ENCODE results near the gene IGFBP5. TPM values are rescaled to one million over a fixed set of nuclear protein-coding genes. Genes with fewer than 3 reads are reported as not detected.

The IGFBP5 gene
- total RNA-seq, 1 experiment from 2014 or later, result 0.20 TPM

GRCh38 chr2:216715402-216715974 lies 20.1 kb upstream of the IGFBP5 start:
- Mint-ChIP-seq H3K4me1 (ENCODE audit: low read depth, unreplicated experiment) (no peaks in the 10 kb centered on the region), H3K9me3 (ENCODE audit: unreplicated experiment) (peaks cover 6% of the 10 kb centered on the region), H3K36me3 (ENCODE audit: insufficient read depth, unreplicated experiment) (no peaks in the 10 kb centered on the region), H3K4me3 (ENCODE audit: unreplicated experiment) (no peak overlapping the region), H3K27ac (ENCODE audit: unreplicated experiment) (no peak overlapping the region), H3K27me3 (ENCODE audit: insufficient read depth, unreplicated experiment) (peaks cover 19% of the 10 kb centered on the region)
- no TSS peak for BruUV-seq (replicated peaks)
- H3K4me1 ChIP-seq, result no peaks in the 10 kb centered on the region
- TF ChIP-seq, protein P1, sequence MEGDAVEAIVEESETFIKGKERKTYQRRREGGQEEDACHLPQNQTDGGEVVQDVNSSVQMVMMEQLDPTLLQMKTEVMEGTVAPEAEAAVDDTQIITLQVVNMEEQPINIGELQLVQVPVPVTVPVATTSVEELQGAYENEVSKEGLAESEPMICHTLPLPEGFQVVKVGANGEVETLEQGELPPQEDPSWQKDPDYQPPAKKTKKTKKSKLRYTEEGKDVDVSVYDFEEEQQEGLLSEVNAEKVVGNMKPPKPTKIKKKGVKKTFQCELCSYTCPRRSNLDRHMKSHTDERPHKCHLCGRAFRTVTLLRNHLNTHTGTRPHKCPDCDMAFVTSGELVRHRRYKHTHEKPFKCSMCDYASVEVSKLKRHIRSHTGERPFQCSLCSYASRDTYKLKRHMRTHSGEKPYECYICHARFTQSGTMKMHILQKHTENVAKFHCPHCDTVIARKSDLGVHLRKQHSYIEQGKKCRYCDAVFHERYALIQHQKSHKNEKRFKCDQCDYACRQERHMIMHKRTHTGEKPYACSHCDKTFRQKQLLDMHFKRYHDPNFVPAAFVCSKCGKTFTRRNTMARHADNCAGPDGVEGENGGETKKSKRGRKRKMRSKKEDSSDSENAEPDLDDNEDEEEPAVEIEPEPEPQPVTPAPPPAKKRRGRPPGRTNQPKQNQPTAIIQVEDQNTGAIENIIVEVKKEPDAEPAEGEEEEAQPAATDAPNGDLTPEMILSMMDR (IDR thresholded peaks at IDR 0.05; ENCODE audit: insufficient read depth in 1 of 2, low read depth in 1 of 2, low read length in 1 of 2, severe bottlenecking in 1 of 2, unreplicated experiment in 1 of 2), result no peak
- H3K9me3 ChIP-seq, result no peaks in the 10 kb centered on the region
- H3K4me3 ChIP-seq (ENCODE audit: low read depth, low read length), result no peak overlapping the region
- CTCF ChIA-PET, result interaction anchor here (0.7 kb wide), 1 partner anchor 20 kb away, joined by 3 read pairs; the partner anchor contains the start of gene IGFBP5
- intact Hi-C loops (cut with micrococcal nuclease; ENCODE audit: unreplicated experiment), result no loop called here
- POLR2A ChIA-PET, result no interaction called here
- no peaks in the 10 kb centered on the region for H3K27me3 ChIP-seq (replicated peaks; ENCODE audit: control insufficient read depth, insufficient read depth, low read length)
- no peak for DNase-seq
- H3K36me3 ChIP-seq (ENCODE audit: control insufficient read depth, insufficient read depth, low read length), result no peaks in the 10 kb centered on the region

- intact Hi-C loops (cut with micrococcal nuclease; ENCODE audit: unreplicated experiment), result no loop called here
- H3K36me3 ChIP-seq (ENCODE audit: control insufficient read depth, insufficient read depth, low read length), result no peaks in the 10 kb centered on the region
- TF ChIP-seq, protein P1 (IDR thresholded peaks at IDR 0.05; ENCODE audit: insufficient read depth in 1 of 2, low read depth in 1 of 2, low read length in 1 of 2, severe bottlenecking in 1 of 2, unreplicated experiment in 1 of 2), result no peak
- ChIA-PET POLR2A (no interaction called here), CTCF (no interaction called here)
- H3K4me1 Mint-ChIP-seq (ENCODE audit: low read depth, unreplicated experiment), result no peaks in the 10 kb centered on the region
- H3K9me3 Mint-ChIP-seq (ENCODE audit: unreplicated experiment), result peaks cover 6% of the 10 kb centered on the region
- H3K27ac Mint-ChIP-seq (ENCODE audit: unreplicated experiment), result no peak overlapping the region
- no peak overlapping the region for H3K4me3 ChIP-seq (ENCODE audit: low read depth, low read length)
- no peaks in the 10 kb centered on the region for H3K4me1 ChIP-seq
- DNase-seq, result no peak
- H3K4me3 Mint-ChIP-seq (ENCODE audit: unreplicated experiment), result no peak overlapping the region
- no peaks in the 10 kb centered on the region for H3K36me3 Mint-ChIP-seq (ENCODE audit: insufficient read depth, unreplicated experiment)
- H3K27me3 Mint-ChIP-seq (ENCODE audit: insufficient read depth, unreplicated experiment), result peaks cover 16% of the 10 kb centered on the region
- no TSS peak for BruUV-seq (replicated peaks)
- no peaks in the 10 kb centered on the region for H3K9me3 ChIP-seq
- H3K27me3 ChIP-seq (replicated peaks; ENCODE audit: control insufficient read depth, insufficient read depth, low read length), result no peaks in the 10 kb centered on the region
Observed at GRCh38 chr2:216714376-216714775, 19.0 kb upstream of the IGFBP5 start.

DNA sequence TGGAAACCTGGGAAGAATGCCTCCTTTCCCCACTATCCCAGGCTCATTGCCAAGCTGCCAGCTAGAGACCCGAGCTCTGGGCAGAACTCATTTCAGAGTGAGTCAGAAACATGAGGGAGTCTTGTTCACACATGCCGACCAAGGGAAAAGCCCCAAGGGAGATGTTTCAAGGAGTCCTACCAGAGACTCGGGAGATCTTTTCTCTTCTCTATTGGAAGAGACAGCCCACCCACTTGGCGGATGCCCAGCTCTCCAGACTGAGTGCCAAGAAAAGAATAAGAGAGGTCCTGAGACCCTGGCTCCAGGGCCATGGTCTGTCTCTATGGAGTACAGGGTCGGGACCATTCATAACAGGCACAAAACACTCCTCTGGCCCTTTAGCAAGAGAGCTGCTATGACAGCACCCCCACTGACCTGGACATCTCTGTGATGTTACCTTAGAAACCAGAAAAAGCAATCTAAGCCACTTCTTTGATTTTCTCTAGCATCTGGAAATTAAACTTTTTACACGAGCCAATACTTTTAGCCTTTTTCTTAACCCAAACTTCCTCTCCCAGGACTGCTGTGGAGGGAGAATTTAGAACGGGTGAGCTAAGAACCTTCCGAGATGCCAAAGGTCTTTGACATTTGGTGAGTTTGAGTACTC lies 18.5 kb upstream of the IGFBP5 start:
- Mint-ChIP-seq H3K36me3 (ENCODE audit: insufficient read depth, unreplicated experiment) (no peaks in the 10 kb centered on the region), H3K27me3 (ENCODE audit: insufficient read depth, unreplicated experiment) (peaks cover 16% of the 10 kb centered on the region), H3K9me3 (ENCODE audit: unreplicated experiment) (peaks cover 6% of the 10 kb centered on the region), H3K4me3 (ENCODE audit: unreplicated experiment) (no peak overlapping the region), H3K4me1 (ENCODE audit: low read depth, unreplicated experiment) (no peaks in the 10 kb centered on the region), H3K27ac (ENCODE audit: unreplicated experiment) (no peak overlapping the region)
- Histone ChIP-seq H3K4me1 (no peaks in the 10 kb centered on the region), H3K36me3 (ENCODE audit: control insufficient read depth, insufficient read depth, low read length) (no peaks in the 10 kb centered on the region), H3K9me3 (no peaks in the 10 kb centered on the region), H3K27me3 (replicated peaks; ENCODE audit: control insufficient read depth, insufficient read depth, low read length) (no peaks in the 10 kb centered on the region), H3K4me3 (ENCODE audit: low read depth, low read length) (no peak overlapping the region)
- intact Hi-C loops (cut with micrococcal nuclease; ENCODE audit: unreplicated experiment), result no loop called here
- TF ChIP-seq, protein P1 (IDR thresholded peaks at IDR 0.05; ENCODE audit: insufficient read depth in 1 of 2, low read depth in 1 of 2, low read length in 1 of 2, severe bottlenecking in 1 of 2, unreplicated experiment in 1 of 2), result no peak
- no TSS peak for BruUV-seq (replicated peaks)
- CTCF ChIA-PET, result interaction anchor here (0.6 to 1.4 kb wide), 2 partner anchors 425 to 797 kb away, joined by 3 read pairs; no protein-coding TSS in a partner anchor
- POLR2A ChIA-PET, result no interaction called here
- no peak for DNase-seq
